Liver (tissue), 3 donors: Measurements from ENCODE around the gene STK40.

Experiments used
- GABPA ChIP-seq, 2 donors: IDR thresholded peaks in 1 of 2; conservative IDR thresholded peaks in 1 of 2; 2 replicates each; pipeline ENCODE4 v1.6.1; 2016; ENCODE audit warnings: antibody characterized with exemption in 2 of 2, mild to moderate bottlenecking in 1 of 2, moderate library complexity in 1 of 2
- SP1 ChIP-seq: IDR thresholded peaks from 2 replicates; pipeline ENCODE4 v1.6.1; 2018; ENCODE audit warnings: antibody characterized with exemption, mild to moderate bottlenecking
- TAF1 ChIP-seq: conservative IDR thresholded peaks from 2 replicates; pipeline ENCODE4 v1.6.1; 2016; ENCODE audit warnings: antibody characterized with exemption, mild to moderate bottlenecking
- TF ChIP-seq, protein P1 (sequence below): fragments of 150-350 bp; IDR thresholded peaks from 2 replicates; pipeline ENCODE4 v1.5.1; 2017; ENCODE audit warnings: improper control_type of control experiment, low read depth, low read length; ENCODE audit not compliant: missing input control
- TF ChIP-seq, protein P2 (sequence below): IDR thresholded peaks from 2 replicates; pipeline ENCODE4 v1.6.1; 2016; ENCODE audit warnings: antibody characterized with exemption
- donor health status: healthy.
- donor health status: healthy.

DNA sequence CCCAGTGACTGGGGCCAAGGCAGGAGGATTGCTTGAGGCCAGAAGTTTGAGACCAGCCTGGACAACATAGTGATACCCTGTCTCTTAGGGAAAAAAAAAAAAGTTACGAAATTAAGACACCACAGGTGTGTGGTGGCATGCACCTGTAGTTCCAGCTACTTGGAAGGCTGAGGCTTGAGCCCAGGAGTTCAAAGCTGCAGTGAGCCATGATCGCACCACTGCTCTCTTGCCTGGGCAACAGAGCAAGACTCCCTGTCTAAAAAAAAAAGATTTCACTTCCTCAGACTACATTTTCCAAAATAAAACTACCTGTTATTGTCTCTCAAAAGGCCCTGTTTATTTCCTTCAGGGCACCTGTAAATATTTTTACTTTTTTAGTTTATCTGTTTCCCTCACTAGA, 4.7 kb upstream of the STK40 start:
- TF ChIP-seq TAF1 (no peak), SP1 (no peak), GABPA (IDR thresholded peaks at IDR 0.05 in 1 of 2, conservative IDR thresholded peaks at IDR 0.05 in 1 of 2) (no peak)
- TF ChIP-seq, protein P1, sequence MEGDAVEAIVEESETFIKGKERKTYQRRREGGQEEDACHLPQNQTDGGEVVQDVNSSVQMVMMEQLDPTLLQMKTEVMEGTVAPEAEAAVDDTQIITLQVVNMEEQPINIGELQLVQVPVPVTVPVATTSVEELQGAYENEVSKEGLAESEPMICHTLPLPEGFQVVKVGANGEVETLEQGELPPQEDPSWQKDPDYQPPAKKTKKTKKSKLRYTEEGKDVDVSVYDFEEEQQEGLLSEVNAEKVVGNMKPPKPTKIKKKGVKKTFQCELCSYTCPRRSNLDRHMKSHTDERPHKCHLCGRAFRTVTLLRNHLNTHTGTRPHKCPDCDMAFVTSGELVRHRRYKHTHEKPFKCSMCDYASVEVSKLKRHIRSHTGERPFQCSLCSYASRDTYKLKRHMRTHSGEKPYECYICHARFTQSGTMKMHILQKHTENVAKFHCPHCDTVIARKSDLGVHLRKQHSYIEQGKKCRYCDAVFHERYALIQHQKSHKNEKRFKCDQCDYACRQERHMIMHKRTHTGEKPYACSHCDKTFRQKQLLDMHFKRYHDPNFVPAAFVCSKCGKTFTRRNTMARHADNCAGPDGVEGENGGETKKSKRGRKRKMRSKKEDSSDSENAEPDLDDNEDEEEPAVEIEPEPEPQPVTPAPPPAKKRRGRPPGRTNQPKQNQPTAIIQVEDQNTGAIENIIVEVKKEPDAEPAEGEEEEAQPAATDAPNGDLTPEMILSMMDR, result no peak
- TF ChIP-seq, protein P2, sequence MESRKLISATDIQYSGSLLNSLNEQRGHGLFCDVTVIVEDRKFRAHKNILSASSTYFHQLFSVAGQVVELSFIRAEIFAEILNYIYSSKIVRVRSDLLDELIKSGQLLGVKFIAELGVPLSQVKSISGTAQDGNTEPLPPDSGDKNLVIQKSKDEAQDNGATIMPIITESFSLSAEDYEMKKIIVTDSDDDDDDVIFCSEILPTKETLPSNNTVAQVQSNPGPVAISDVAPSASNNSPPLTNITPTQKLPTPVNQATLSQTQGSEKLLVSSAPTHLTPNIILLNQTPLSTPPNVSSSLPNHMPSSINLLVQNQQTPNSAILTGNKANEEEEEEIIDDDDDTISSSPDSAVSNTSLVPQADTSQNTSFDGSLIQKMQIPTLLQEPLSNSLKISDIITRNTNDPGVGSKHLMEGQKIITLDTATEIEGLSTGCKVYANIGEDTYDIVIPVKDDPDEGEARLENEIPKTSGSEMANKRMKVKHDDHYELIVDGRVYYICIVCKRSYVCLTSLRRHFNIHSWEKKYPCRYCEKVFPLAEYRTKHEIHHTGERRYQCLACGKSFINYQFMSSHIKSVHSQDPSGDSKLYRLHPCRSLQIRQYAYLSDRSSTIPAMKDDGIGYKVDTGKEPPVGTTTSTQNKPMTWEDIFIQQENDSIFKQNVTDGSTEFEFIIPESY, result no peak
